PC-9 (cell line): Measurements from ENCODE around the gene TRABD. TPM values are rescaled to one million over a fixed set of nuclear protein-coding genes. Genes with fewer than 3 reads are reported as not detected.

Experiments
- BruUV-seq: library from RNA; stranded (reverse); fragments of 400-500 nt; replicated peaks from 2 replicates; lab custom pipeline; 2021; lab: Mats Ljungman, UMichigan
- CTCF ChIA-PET: fragments of 300-600 bp; sonication (Branson Sonifier 250); formaldehyde crosslinking; loops from one replicate; lab custom pipeline; 2022; ENCODE audit warnings: antibody characterized with exemption; lab: Charles Lee
- POLR2A ChIA-PET: fragments of 300-600 bp; sonication (Branson Sonifier 250); formaldehyde crosslinking; loops from one replicate; lab custom pipeline; 2022; ENCODE audit warnings: antibody characterized with exemption; ENCODE audit not compliant: unreplicated experiment; lab: Charles Lee
- DNase-seq, 2 experiments: peaks; one replicate each; pipeline versions ENCODE4 v3.0.0 to v3.0.0-alpha.2; 2015 to 2022; ENCODE audit warnings: mixed read lengths in 1 of 2
- H2AFZ ChIP-seq: fragments of 200-600 bp; sonication (generic); 2 replicates; pipeline ENCODE4 v1.8.1; 2017; ENCODE audit warnings: antibody characterized with exemption
- H3F3A ChIP-seq: fragments of 200-600 bp; sonication (generic); 2 replicates; pipeline ENCODE4 v1.8.1; 2017; ENCODE audit warnings: antibody characterized with exemption, mild to moderate bottlenecking, low read depth; ENCODE audit not compliant: insufficient read depth
- H3K27ac ChIP-seq: fragments of 200-600 bp; sonication (generic); 2 replicates; pipeline ENCODE4 v1.6.1; 2016; ENCODE audit warnings: mixed run types
- H3K27me3 ChIP-seq: fragments of 200-600 bp; sonication (generic); 2 replicates; pipeline ENCODE4 v1.6.1; 2016; ENCODE audit warnings: low read depth, mixed run types; ENCODE audit not compliant: insufficient read depth
- H3K36me3 ChIP-seq: fragments of 200-600 bp; sonication (generic); 2 replicates; pipeline ENCODE4 v1.6.1; 2016; ENCODE audit warnings: low read depth, mixed run types
- H3K4me1 ChIP-seq: fragments of 200-600 bp; sonication (generic); replicated peaks from 2 replicates; pipeline ENCODE4 v1.6.1; 2016; ENCODE audit warnings: mixed run types; ENCODE audit not compliant: insufficient read depth
- H3K4me2 ChIP-seq: fragments of 200-600 bp; sonication (generic); 2 replicates; pipeline ENCODE4 v1.6.1; 2017; ENCODE audit warnings: mixed run types
- H3K4me3 ChIP-seq: fragments of 200-600 bp; sonication (generic); 2 replicates; pipeline ENCODE4 v1.6.1; 2016; ENCODE audit warnings: mixed run types
- H3K79me2 ChIP-seq: fragments of 200-600 bp; sonication (generic); 2 replicates; pipeline ENCODE4 v1.6.1; 2017; ENCODE audit warnings: low read depth, mixed run types
- H3K9me2 ChIP-seq: fragments of 200-600 bp; sonication (generic); 2 replicates; pipeline ENCODE4 v1.8.1; 2017; ENCODE audit warnings: mild to moderate bottlenecking; ENCODE audit not compliant: insufficient read depth
- H3K9me3 ChIP-seq: fragments of 200-600 bp; sonication (generic); 2 replicates; pipeline ENCODE4 v1.8.1; 2016; ENCODE audit warnings: low read depth; ENCODE audit not compliant: insufficient read depth
- H4K20me1 ChIP-seq: fragments of 200-600 bp; sonication (generic); 2 replicates; pipeline ENCODE4 v1.8.1; 2017; ENCODE audit not compliant: insufficient read depth
- CTCF ChIP-seq: fragments of 200-600 bp; sonication (generic); conservative IDR thresholded peaks from 2 replicates; pipeline ENCODE4 v1.6.1; 2017; ENCODE audit warnings: mixed run types, antibody characterized with exemption, mild to moderate bottlenecking, moderate library complexity
- EZH2 ChIP-seq: fragments of 200-600 bp; sonication (generic); IDR thresholded peaks from 2 replicates; pipeline ENCODE4 v1.8.0; 2017; ENCODE audit warnings: antibody characterized with exemption, low read depth
- intact Hi-C: fragments of 100-400 bp; cut with micrococcal nuclease; formaldehyde crosslinking; loops from one replicate; pipeline ENCODE4 v1.10.0; 2022; ENCODE audit not compliant: unreplicated experiment
- total RNA-seq: library from RNA; stranded (reverse); gene quantifications from 2 replicates; pipeline ENCODE4 v1.2.3, GENCODE V29; 2021

TRABD gene
- total RNA-seq, 1 experiment from 2014 or later = 68.2 TPM

- Histone ChIP-seq H3K27me3 (no peaks in the 10 kb centered on the region), H4K20me1 (peaks cover 50% of the 10 kb centered on the region), H3K9me2 (no peaks in the 10 kb centered on the region), H3K36me3 (0 out of 2 replicates have a peak, but pooled peaks cover 18% of the 10 kb centered on the region), H3K4me3 (no peak overlapping the region), H3K4me1 (peaks cover 26% of the 10 kb centered on the region), H3K79me2 (peaks cover 54% of the 10 kb centered on the region), H2AFZ (no peak overlapping the region), H3K9me3 (no peaks in the 10 kb centered on the region), H3K27ac (no peak overlapping the region), H3F3A (peaks cover 63% of the 10 kb centered on the region), H3K4me2 (no peak overlapping the region)
- ChIA-PET CTCF (interaction anchor here (0.6 kb wide), 2 partner anchors 33 to 41 kb away, joined by 3 to 4 read pairs; no protein-coding TSS in a partner anchor), POLR2A (no interaction called here)
- intact Hi-C loops = no loop called here
- no peak for DNase-seq
- no TSS peak for BruUV-seq
- no peak for TF ChIP-seq EZH2
- TF ChIP-seq CTCF = no peak
These were observed 62.7 kb downstream of the TRABD start for GRCh38 chr22:50248196-50249081.

Other genes with a start within 250 kb of the TRABD start
- 67.0 and 84.8 TPM in 2 replicates for gene PIM3, start 225.1 kb upstream of the TRABD start, total RNA-seq
- not detected in 2 replicates for gene IL17REL, start 173.1 kb upstream of the TRABD start, total RNA-seq
- not detected in 2 replicates for gene TTLL8, start 127.6 kb upstream of the TRABD start, total RNA-seq
- gene MLC1, start 100.5 kb upstream of the TRABD start, total RNA-seq = not detected in 2 replicates
- not detected in 2 replicates for gene MOV10L1, start 95.9 kb upstream of the TRABD start, total RNA-seq
- 46.3 and 51.7 TPM in 2 replicates for gene PANX2, start 15.2 kb upstream of the TRABD start, total RNA-seq
- 27.4 and 36.2 TPM in 2 replicates for gene SELENOO, start 15.1 kb downstream of the TRABD start, total RNA-seq
- 31.3 and 34.8 TPM in 2 replicates for gene TUBGCP6, start 59.1 kb downstream of the TRABD start, total RNA-seq
- gene HDAC10, start 65.4 kb downstream of the TRABD start, total RNA-seq = 80.5 and 101 TPM in 2 replicates
- gene MAPK12, start 75.8 kb downstream of the TRABD start, total RNA-seq = 48.5 and 61.1 TPM in 2 replicates
- gene MAPK11, start 84.5 kb downstream of the TRABD start, total RNA-seq = 5.5 and 10.0 TPM in 2 replicates
- 250 and 260 TPM in 2 replicates for gene PLXNB2, start 121.7 kb downstream of the TRABD start, total RNA-seq
- 12.1 and 14.3 TPM in 2 replicates for gene DENND6B, start 141.1 kb downstream of the TRABD start, total RNA-seq
- 49.2 and 51.2 TPM in 2 replicates for gene PPP6R2, start 157.4 kb downstream of the TRABD start, total RNA-seq